ENCODE data around the gene YBX2. TPM values are rescaled to one million over a fixed set of nuclear protein-coding genes. Genes with fewer than 3 reads are reported as not detected.
A peak's percentile ranks its signal among the peaks of the same experiment; 100 is the strongest.
"Not testable (repeated sequence)": the region's sequence is repeated elsewhere in the genome, so short reads cannot be mapped to it uniquely, and the experiment has no call there.

YBX2 gene
- total RNA-seq, 2 donors from 2014 or later: 1.7 to 1.8 TPM

- intact Hi-C loops (cut with DNase I): loop anchor here in 1 of 2 donors (5.0 kb wide), 1 partner anchor 93 kb away; no protein-coding TSS in a partner anchor
- DNase-seq (ENCODE audit: low spot score): no peak
Measured at GRCh38 chr17:7254511-7254910, 39.9 kb downstream of the YBX2 start.

- no peak for DNase-seq (ENCODE audit: low spot score)
- intact Hi-C loops (cut with DNase I): loop anchor here in 1 of 2 donors (5.0 kb wide), 1 partner anchor 94 kb away; no protein-coding TSS in a partner anchor
Measured at GRCh38 chr17:7253082-7253481, 41.4 kb downstream of the YBX2 start.

GRCh38 chr17:7252176-7253043, 42.0 kb downstream of the YBX2 start, which contains the start of gene ELP5:
Gene ELP5 (plus strand): TSS chr17:7252215. CDS start chr17:7252551, 336 bp downstream.
- intact Hi-C loops (cut with DNase I): loop anchor here in 1 of 2 donors (5.0 kb wide), 1 partner anchor 95 kb away; no protein-coding TSS in a partner anchor
- DNase-seq (ENCODE audit: low spot score): peak; percentile 99

- intact Hi-C loops (cut with DNase I): loop anchor here in 1 of 2 donors (5.0 kb wide), 1 partner anchor 96 kb away; no protein-coding TSS in a partner anchor
Measured at GRCh38 chr17:7251661-7252175, 42.7 kb downstream of the YBX2 start, which contains the start of gene CTDNEP1. Gene CTDNEP1 (minus strand): TSS chr17:7251734. CDS start chr17:7251296, 438 bp downstream.

GRCh38 chr17:7250695-7251627, 43.5 kb downstream of the YBX2 start:
- no peak for DNase-seq (ENCODE audit: low spot score)
- intact Hi-C loops (cut with DNase I): loop anchor here in 1 of 2 donors (5.0 kb wide), 1 partner anchor 96 kb away; no protein-coding TSS in a partner anchor

More at GRCh38 chr17:7251661-7252175, 42.7 kb downstream of the YBX2 start, which contains the start of gene CTDNEP1:
- peak; percentile 99 for DNase-seq (ENCODE audit: low spot score)

GRCh38 chr17:7249830-7250229, 44.6 kb downstream of the YBX2 start:
- intact Hi-C loops (cut with DNase I): loop anchor here in 1 of 2 donors (5.0 kb wide), 1 partner anchor 97 kb away; no protein-coding TSS in a partner anchor
- DNase-seq (ENCODE audit: low spot score): no peak

- DNase-seq (ENCODE audit: low spot score): no peak
- intact Hi-C loops (cut with DNase I): no loop called here
Measured at GRCh38 chr17:7249214-7249613, 45.2 kb downstream of the YBX2 start.

GRCh38 chr17:7248796-7249195, 45.6 kb downstream of the YBX2 start:
- no peak for DNase-seq (ENCODE audit: low spot score)
- intact Hi-C loops (cut with DNase I): no loop called here

GRCh38 chr17:7246779-7247178, 47.7 kb downstream of the YBX2 start:
- DNase-seq (ENCODE audit: low spot score): no peak
- intact Hi-C loops (cut with DNase I): no loop called here

- intact Hi-C loops (cut with DNase I); DNase-seq (ENCODE audit: low spot score): not testable (repeated sequence)
Measured at GRCh38 chr17:7243838-7244237, 50.6 kb downstream of the YBX2 start.

GRCh38 chr17:7243453-7243729, 51.0 kb downstream of the YBX2 start:
- intact Hi-C loops (cut with DNase I): no loop called here
- DNase-seq (ENCODE audit: low spot score): no peak

- DNase-seq (ENCODE audit: low spot score): peak; percentile 99
- intact Hi-C loops (cut with DNase I): no loop called here
Measured at GRCh38 chr17:7242717-7243452, 51.6 kb downstream of the YBX2 start.

- intact Hi-C loops (cut with DNase I): no loop called here
- peak; percentile 99 for DNase-seq (ENCODE audit: low spot score)
Measured at GRCh38 chr17:7241783-7242716, 52.4 kb downstream of the YBX2 start, which contains the start of gene GABARAP. Gene GABARAP (minus strand): TSS chr17:7242449. CDS start chr17:7242330, 119 bp downstream.

GRCh38 chr17:7241090-7241733, 53.2 kb downstream of the YBX2 start:
- intact Hi-C loops (cut with DNase I): no loop called here

GRCh38 chr17:7240375-7240774, 54.1 kb downstream of the YBX2 start:
- intact Hi-C loops (cut with DNase I): no loop called here

More at GRCh38 chr17:7241090-7241733, 53.2 kb downstream of the YBX2 start:
- DNase-seq (ENCODE audit: low spot score): no peak

GRCh38 chr17:7239091-7240027, 55.1 kb downstream of the YBX2 start, which contains the start of gene PHF23:
Gene PHF23 (minus strand): TSS chr17:7239457. CDS start chr17:7239279, 178 bp downstream.
- intact Hi-C loops (cut with DNase I): no loop called here
- DNase-seq (ENCODE audit: low spot score): peak; percentile 100

More at GRCh38 chr17:7240375-7240774, 54.1 kb downstream of the YBX2 start:
- DNase-seq (ENCODE audit: low spot score): no peak

Data from posterior vena cava (tissue), 2 donors.